CD1c-positive myeloid dendritic cell (primary cell): ENCODE results near the gene MCTP1.

Source experiments
- DNase-seq: peaks from one replicate; pipeline ENCODE4 v3.0.0-alpha.2; 2016; ENCODE audit errors: extremely low spot score

The MCTP1 gene

GRCh38 chr5:94815313-94816039, 469.4 kb downstream of the MCTP1 start:
- no peak for DNase-seq

- DNase-seq = no peak
Observed at GRCh38 chr5:94812232-94812631, 472.7 kb downstream of the MCTP1 start.

GRCh38 chr5:94811331-94811730, 473.6 kb downstream of the MCTP1 start:
- DNase-seq = no peak

- no peak for DNase-seq
Observed at GRCh38 chr5:94810877-94811276, 474.0 kb downstream of the MCTP1 start.

GRCh38 chr5:94810281-94810680, 474.6 kb downstream of the MCTP1 start:
- DNase-seq = no peak

GRCh38 chr5:94808497-94808896, 476.4 kb downstream of the MCTP1 start:
- DNase-seq = no peak

GRCh38 chr5:94807985-94808384, 476.9 kb downstream of the MCTP1 start:
- no peak for DNase-seq

GRCh38 chr5:94802450-94802849, 482.4 kb downstream of the MCTP1 start:
- DNase-seq = no peak

- no peak for DNase-seq
Observed at GRCh38 chr5:94796586-94796985, 488.3 kb downstream of the MCTP1 start.

GRCh38 chr5:94793816-94794198, 491.1 kb downstream of the MCTP1 start:
- peak; percentile 16 for DNase-seq

- peak; percentile 13 for DNase-seq
Observed at GRCh38 chr5:94793113-94793815, 491.6 kb downstream of the MCTP1 start.

- no peak for DNase-seq
Observed at GRCh38 chr5:94791829-94792228, 493.1 kb downstream of the MCTP1 start.

GRCh38 chr5:94788527-94788926, 496.4 kb downstream of the MCTP1 start:
- no peak for DNase-seq

- no peak for DNase-seq
Observed at GRCh38 chr5:94784536-94785505, 500.1 kb downstream of the MCTP1 start.

GRCh38 chr5:94782383-94782782, 502.5 kb downstream of the MCTP1 start:
- no peak for DNase-seq

GRCh38 chr5:94779684-94780083, 505.2 kb downstream of the MCTP1 start:
- DNase-seq = no peak

- DNase-seq = no peak
Observed at GRCh38 chr5:94778732-94779131, 506.2 kb downstream of the MCTP1 start.

GRCh38 chr5:94778299-94778698, 506.6 kb downstream of the MCTP1 start:
- DNase-seq = no peak

GRCh38 chr5:94777056-94777880, 507.6 kb downstream of the MCTP1 start:
- no peak for DNase-seq

GRCh38 chr5:94776167-94776566, 508.7 kb downstream of the MCTP1 start:
- DNase-seq = no peak

GRCh38 chr5:94775088-94775487, 509.8 kb downstream of the MCTP1 start:
- no peak for DNase-seq
